Glomerular visceral epithelial cell (primary cell): ENCODE data around the gene DDX1.
A peak's percentile ranks its signal among the peaks of the same experiment; 100 is the strongest.

Source experiments
- DNase-seq: peaks from one replicate; pipeline ENCODE4 v3.0.0-alpha.2; 2016; ENCODE audit errors: extremely low spot score

The DDX1 gene

GRCh38 chr2:15628899-15629855 lies 37.5 kb downstream of the DDX1 start:
- DNase-seq, result no peak

GRCh38 chr2:15630121-15630977 lies 38.7 kb downstream of the DDX1 start:
- no peak for DNase-seq

GRCh38 chr2:15630978-15631719 lies 39.5 kb downstream of the DDX1 start:
- DNase-seq, result no peak

- DNase-seq, result no peak
Measured at GRCh38 chr2:15631883-15632282, 40.2 kb downstream of the DDX1 start.

GRCh38 chr2:15633043-15633970 lies 41.6 kb downstream of the DDX1 start:
- no peak for DNase-seq

- no peak for DNase-seq
Measured at GRCh38 chr2:15633971-15634346, 42.3 kb downstream of the DDX1 start.

GRCh38 chr2:15634846-15635490 lies 43.3 kb downstream of the DDX1 start:
- DNase-seq, result no peak

- DNase-seq, result peak; percentile 72
Measured at GRCh38 chr2:15636972-15637785, 45.5 kb downstream of the DDX1 start.

GRCh38 chr2:15638720-15639119 lies 47.1 kb downstream of the DDX1 start:
- DNase-seq, result peak; percentile 35

GRCh38 chr2:15639323-15640251 lies 47.9 kb downstream of the DDX1 start:
- DNase-seq, result no peak

GRCh38 chr2:15640261-15640711 lies 48.6 kb downstream of the DDX1 start:
- peak; percentile 79 for DNase-seq

- DNase-seq, result no peak
Measured at GRCh38 chr2:15640784-15641183, 49.1 kb downstream of the DDX1 start.

GRCh38 chr2:15641530-15641982 lies 49.9 kb downstream of the DDX1 start:
- no peak for DNase-seq

GRCh38 chr2:15642011-15642814 lies 50.5 kb downstream of the DDX1 start:
- no peak for DNase-seq

- peak; percentile 72 for DNase-seq
Measured at GRCh38 chr2:15642815-15643500, 51.3 kb downstream of the DDX1 start.

- DNase-seq, result peak; percentile 6
Measured at GRCh38 chr2:15643791-15644585, 52.3 kb downstream of the DDX1 start.
